ENCODE results near the gene SEMA3G. TPM values are rescaled to one million over a fixed set of nuclear protein-coding genes. Genes with fewer than 3 reads are reported as not detected.

SEMA3G gene
- 0.32 TPM for polyA plus RNA-seq (2013)

DNA sequence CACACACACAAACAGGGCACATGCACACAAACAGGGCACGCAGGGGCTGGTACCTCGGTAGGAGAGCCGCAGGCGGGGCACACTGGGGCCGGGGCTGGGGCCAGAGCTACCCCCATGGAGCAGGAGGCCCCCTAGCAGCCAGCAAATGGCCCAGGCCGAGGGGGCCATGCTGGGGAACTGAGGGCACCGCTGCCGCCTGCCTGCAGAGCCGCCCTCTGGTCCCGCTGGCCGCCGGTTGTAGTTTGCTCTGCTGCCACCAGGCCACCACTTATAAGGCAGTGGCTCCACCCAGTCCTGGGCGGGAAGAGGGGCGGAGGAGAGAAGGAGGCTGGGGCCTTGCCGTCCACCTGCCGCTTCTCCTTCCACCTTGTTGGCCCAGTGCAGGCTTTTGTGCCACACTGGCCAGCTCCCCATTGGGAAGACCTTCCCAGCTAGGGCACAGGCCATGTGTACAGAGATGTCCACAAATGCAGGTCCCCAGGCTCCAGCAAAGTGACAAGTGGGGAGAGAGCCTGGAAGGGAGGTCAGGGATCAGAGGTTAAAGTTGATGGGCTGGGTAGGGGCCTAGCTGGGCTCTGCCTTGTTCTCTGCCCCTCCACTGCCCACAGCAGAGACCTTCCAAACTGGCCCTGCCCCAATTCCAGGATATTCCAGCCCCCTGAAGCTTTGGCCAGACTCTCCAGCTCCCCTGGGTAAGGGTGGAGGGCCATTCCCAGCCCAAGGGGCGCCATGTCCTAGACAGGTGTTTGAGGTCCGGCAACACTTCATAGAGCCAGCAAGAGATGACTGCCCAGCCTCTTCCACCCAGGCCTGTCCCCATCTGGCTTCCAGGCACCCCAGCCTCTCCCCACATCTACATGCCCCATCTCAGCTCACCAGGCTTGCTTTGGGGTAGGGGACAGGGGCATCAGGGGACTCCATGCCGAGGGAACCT lies at the start of gene SEMA3G:
Gene SEMA3G, minus strand, starts transcription at position 244 of the 934 bp plus-strand sequence. Its CDS starts 76 bp downstream, at position 168.
- no peaks in the 10 kb centered on the region for H3K36me3 ChIP-seq (ENCODE audit: control insufficient read depth in 4 of 4, insufficient read depth in 4 of 4, low read length in 3 of 4)
- 44% methylated on average over 10 of the region's 19 CpGs for WGBS (ENCODE audit: insufficient coverage)
- no peaks in the 10 kb centered on the region for H3K9me3 ChIP-seq (ENCODE audit: control extremely low read depth in 1 of 5, control insufficient read depth in 4 of 5, insufficient read depth in 2 of 5, low read depth in 1 of 5, low read length in 4 of 5)
- POLR2A ChIA-PET: interaction anchor here (1.1 kb wide), 1 partner anchor 13 kb away, joined by 3 read pairs; no protein-coding TSS in a partner anchor
- H3K27me3 ChIP-seq (replicated peaks in 2 of 5; ENCODE audit: control insufficient read depth in 4 of 5, insufficient read depth in 5 of 5, low read length in 4 of 5): no peaks in the 10 kb centered on the region
- peaks cover 0 to 11% (median 6%) of the 10 kb centered on the region in 4 experiments for H3K4me1 ChIP-seq (ENCODE audit: control extremely low read depth in 1 of 4, control insufficient read depth in 4 of 4, insufficient read depth in 4 of 4, low read length in 3 of 4)
- peak within 1 kb of the TSS in 2 of 7 experiments; percentile 26 to 42 for H3K4me3 ChIP-seq (ENCODE audit: control insufficient read depth in 1 of 7, extremely low read depth in 1 of 7, insufficient read depth in 4 of 7, low read depth in 2 of 7, low read length in 6 of 7)
- CTCF ChIA-PET: interaction anchor here (1.2 to 15.4 kb wide), 8 partner anchors 21 to 244 kb away, joined by 3 to 477 read pairs (median 6); no protein-coding TSS in a partner anchor
- DNase-seq: peak; percentile 74 to 86 (median 85)
- H3K27ac ChIP-seq (ENCODE audit: insufficient read depth in 1 of 2, low read depth in 1 of 2, low read length in 2 of 2, poor library complexity in 1 of 2, severe bottlenecking in 2 of 2): no peak within 1 kb of the TSS

- Histone ChIP-seq H3K4me3 (ENCODE audit: control insufficient read depth in 1 of 7, extremely low read depth in 1 of 7, insufficient read depth in 4 of 7, low read depth in 2 of 7, low read length in 6 of 7) (peak overlapping the region in 1 of 7 experiments; percentile 74), H3K9me3 (ENCODE audit: control extremely low read depth in 1 of 5, control insufficient read depth in 4 of 5, insufficient read depth in 2 of 5, low read depth in 1 of 5, low read length in 4 of 5) (no peaks in the 10 kb centered on the region), H3K4me1 (ENCODE audit: control extremely low read depth in 1 of 4, control insufficient read depth in 4 of 4, insufficient read depth in 4 of 4, low read length in 3 of 4) (peaks cover 5 to 100% (median 87%) of the 10 kb centered on the region in 4 experiments), H3K36me3 (ENCODE audit: control insufficient read depth in 4 of 4, insufficient read depth in 4 of 4, low read length in 3 of 4) (peaks cover 7 to 43% (median 18%) of the 10 kb centered on the region in 4 experiments), H3K27ac (ENCODE audit: insufficient read depth in 1 of 2, low read depth in 1 of 2, low read length in 2 of 2, poor library complexity in 1 of 2, severe bottlenecking in 2 of 2) (no peak overlapping the region), H3K27me3 (replicated peaks in 2 of 5; ENCODE audit: control insufficient read depth in 4 of 5, insufficient read depth in 5 of 5, low read length in 4 of 5) (no peaks in the 10 kb centered on the region)
- CTCF ChIA-PET: interaction anchor here (0.9 to 5.8 kb wide), 5 partner anchors 12 to 67 kb away, joined by 3 to 43 read pairs (median 3); no protein-coding TSS in a partner anchor
- POLR2A ChIA-PET: no interaction called here
- no peak for DNase-seq
- WGBS (ENCODE audit: insufficient coverage): 80% methylated on average over 6 of the region's 7 CpGs
These were observed 49.5 kb upstream of the SEMA3G start for GRCh38 chr3:52494445-52494844.

DNA sequence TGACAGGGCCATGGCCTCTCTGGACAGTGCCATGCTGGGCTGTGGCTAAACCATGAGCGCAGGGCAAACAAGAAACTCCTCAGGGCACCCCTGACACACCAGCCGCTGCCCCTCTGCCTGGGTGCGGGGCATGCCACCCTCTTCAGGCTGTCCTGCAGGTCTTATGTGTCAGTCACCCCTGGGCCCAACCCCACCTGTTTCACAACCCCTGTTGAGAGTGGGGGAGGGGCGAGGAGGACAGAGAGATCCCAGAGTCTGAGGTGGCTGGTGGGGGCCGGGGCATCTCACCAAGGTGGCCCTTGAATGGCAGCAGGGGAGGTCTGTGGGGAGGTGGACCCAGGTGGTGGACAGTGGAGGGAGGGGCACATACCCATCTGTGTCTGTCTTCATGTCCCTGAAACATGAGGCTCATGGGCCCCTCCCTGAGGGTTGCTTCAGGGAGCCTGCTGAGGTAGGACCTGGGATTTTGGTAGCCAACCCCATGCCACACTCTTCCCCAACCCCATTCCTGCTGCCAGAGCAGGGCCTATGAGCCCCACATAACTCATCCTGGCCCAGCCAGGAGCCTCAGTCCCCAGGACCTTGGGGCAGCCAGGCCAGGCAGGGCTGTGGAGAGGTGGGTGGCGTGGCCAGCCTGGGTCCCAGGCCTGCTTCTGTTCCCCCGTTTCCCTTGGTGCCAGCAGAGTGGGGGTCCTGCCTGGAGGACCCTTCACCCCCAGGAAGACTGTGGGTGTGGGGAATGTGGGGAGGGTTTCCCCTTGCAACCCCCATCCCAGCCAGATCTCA lies 48.5 kb upstream of the SEMA3G start:
- WGBS (ENCODE audit: insufficient coverage): 96% methylated on average over 4 of the region's 7 CpGs
- Histone ChIP-seq H3K27me3 (replicated peaks in 2 of 5; ENCODE audit: control insufficient read depth in 4 of 5, insufficient read depth in 5 of 5, low read length in 4 of 5) (no peaks in the 10 kb centered on the region), H3K4me3 (ENCODE audit: control insufficient read depth in 1 of 7, extremely low read depth in 1 of 7, insufficient read depth in 4 of 7, low read depth in 2 of 7, low read length in 6 of 7) (no peak overlapping the region), H3K9me3 (ENCODE audit: control extremely low read depth in 1 of 5, control insufficient read depth in 4 of 5, insufficient read depth in 2 of 5, low read depth in 1 of 5, low read length in 4 of 5) (no peaks in the 10 kb centered on the region), H3K27ac (ENCODE audit: insufficient read depth in 1 of 2, low read depth in 1 of 2, low read length in 2 of 2, poor library complexity in 1 of 2, severe bottlenecking in 2 of 2) (no peak overlapping the region), H3K4me1 (ENCODE audit: control extremely low read depth in 1 of 4, control insufficient read depth in 4 of 4, insufficient read depth in 4 of 4, low read length in 3 of 4) (peaks cover 5 to 94% (median 78%) of the 10 kb centered on the region in 4 experiments), H3K36me3 (ENCODE audit: control insufficient read depth in 4 of 4, insufficient read depth in 4 of 4, low read length in 3 of 4) (peaks cover 10 to 51% (median 23%) of the 10 kb centered on the region in 4 experiments)
- no peak for DNase-seq
- CTCF ChIA-PET: interaction anchor here (5.8 to 6.1 kb wide), 2 partner anchors 21 to 23 kb away, joined by 43 to 65 read pairs; no protein-coding TSS in a partner anchor
- POLR2A ChIA-PET: no interaction called here

DNA sequence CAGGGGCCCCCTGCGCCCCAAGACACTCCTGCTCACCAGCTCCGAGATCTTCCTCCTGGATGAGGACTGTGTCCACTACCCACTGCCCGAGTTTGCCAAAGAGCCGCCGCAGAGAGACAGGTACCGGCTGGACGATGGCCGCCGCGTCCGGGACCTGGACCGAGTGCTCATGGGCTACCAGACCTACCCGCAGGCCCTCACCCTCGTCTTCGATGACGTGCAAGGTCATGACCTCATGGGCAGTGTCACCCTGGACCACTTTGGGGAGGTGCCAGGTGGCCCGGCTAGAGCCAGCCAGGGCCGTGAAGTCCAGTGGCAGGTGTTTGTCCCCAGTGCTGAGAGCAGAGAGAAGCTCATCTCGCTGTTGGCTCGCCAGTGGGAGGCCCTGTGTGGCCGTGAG lies 47.2 kb upstream of the SEMA3G start:
- ChIA-PET CTCF (interaction anchor here (1.8 to 6.1 kb wide), 2 partner anchors 9 to 20 kb away, joined by 5 to 65 read pairs; no protein-coding TSS in a partner anchor), POLR2A (no interaction called here)
- peaks cover 12 to 64% (median 31%) of the 10 kb centered on the region in 4 experiments for H3K36me3 ChIP-seq (ENCODE audit: control insufficient read depth in 4 of 4, insufficient read depth in 4 of 4, low read length in 3 of 4)
- DNase-seq: no peak
- WGBS (ENCODE audit: insufficient coverage): 96% methylated on average over 20 of the region's 21 CpGs
- no peak overlapping the region for H3K4me3 ChIP-seq (ENCODE audit: control insufficient read depth in 1 of 7, extremely low read depth in 1 of 7, insufficient read depth in 4 of 7, low read depth in 2 of 7, low read length in 6 of 7)
- no peaks in the 10 kb centered on the region for H3K27me3 ChIP-seq (replicated peaks in 2 of 5; ENCODE audit: control insufficient read depth in 4 of 5, insufficient read depth in 5 of 5, low read length in 4 of 5)
- no peaks in the 10 kb centered on the region for H3K9me3 ChIP-seq (ENCODE audit: control extremely low read depth in 1 of 5, control insufficient read depth in 4 of 5, insufficient read depth in 2 of 5, low read depth in 1 of 5, low read length in 4 of 5)
- no peak overlapping the region for H3K27ac ChIP-seq (ENCODE audit: insufficient read depth in 1 of 2, low read depth in 1 of 2, low read length in 2 of 2, poor library complexity in 1 of 2, severe bottlenecking in 2 of 2)
- H3K4me1 ChIP-seq (ENCODE audit: control extremely low read depth in 1 of 4, control insufficient read depth in 4 of 4, insufficient read depth in 4 of 4, low read length in 3 of 4): peaks cover 0 to 80% (median 66%) of the 10 kb centered on the region in 4 experiments

DNA sequence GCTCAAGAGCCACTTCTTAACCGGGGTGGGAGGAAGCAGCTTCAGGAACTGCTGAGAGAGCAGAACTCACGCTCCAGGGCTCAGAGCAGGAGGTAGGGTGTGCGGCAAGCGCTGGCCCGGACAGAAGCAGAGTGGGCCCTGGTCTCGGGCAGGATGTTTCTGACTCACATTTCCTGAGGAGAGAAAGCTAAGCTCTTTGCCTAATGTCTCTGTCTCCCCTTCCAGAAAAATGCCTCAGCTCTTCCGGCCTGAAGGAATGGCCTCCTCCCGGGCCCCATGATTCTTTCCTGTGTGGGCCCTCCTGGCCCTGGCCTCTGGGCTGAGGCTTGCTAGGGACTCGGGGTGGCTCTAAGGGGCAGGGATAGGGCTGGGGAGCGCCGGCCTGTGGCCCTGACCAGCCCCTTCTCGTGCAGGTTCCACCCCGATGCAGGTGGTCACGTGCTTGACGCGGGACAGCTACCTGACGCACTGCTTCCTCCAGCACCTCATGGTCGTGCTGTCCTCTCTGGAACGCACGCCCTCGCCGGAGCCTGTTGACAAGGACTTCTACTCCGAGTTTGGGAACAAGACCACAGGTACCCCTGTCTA lies 46.1 kb upstream of the SEMA3G start:
- peak; percentile 36 to 74 (median 69) for DNase-seq
- H3K36me3 ChIP-seq (ENCODE audit: control insufficient read depth in 4 of 4, insufficient read depth in 4 of 4, low read length in 3 of 4): peaks cover 13 to 65% (median 39%) of the 10 kb centered on the region in 4 experiments
- H3K4me3 ChIP-seq (ENCODE audit: control insufficient read depth in 1 of 7, extremely low read depth in 1 of 7, insufficient read depth in 4 of 7, low read depth in 2 of 7, low read length in 6 of 7): peak overlapping the region in 2 of 7 experiments; percentile 2 to 6
- H3K4me1 ChIP-seq (ENCODE audit: control extremely low read depth in 1 of 4, control insufficient read depth in 4 of 4, insufficient read depth in 4 of 4, low read length in 3 of 4): peaks cover 0 to 70% (median 57%) of the 10 kb centered on the region in 4 experiments
- CTCF ChIA-PET: interaction anchor here (0.9 to 6.1 kb wide), 7 partner anchors 8 to 79 kb away, joined by 3 to 65 read pairs (median 4); partner anchors contain the start of gene UQCC5
- H3K9me3 ChIP-seq (ENCODE audit: control extremely low read depth in 1 of 5, control insufficient read depth in 4 of 5, insufficient read depth in 2 of 5, low read depth in 1 of 5, low read length in 4 of 5): no peaks in the 10 kb centered on the region
- no peaks in the 10 kb centered on the region for H3K27me3 ChIP-seq (replicated peaks in 2 of 5; ENCODE audit: control insufficient read depth in 4 of 5, insufficient read depth in 5 of 5, low read length in 4 of 5)
- no peak overlapping the region for H3K27ac ChIP-seq (ENCODE audit: insufficient read depth in 1 of 2, low read depth in 1 of 2, low read length in 2 of 2, poor library complexity in 1 of 2, severe bottlenecking in 2 of 2)
- POLR2A ChIA-PET: interaction anchor here (0.6 to 1.7 kb wide), 4 partner anchors 8 to 218 kb away, joined by 3 to 7 read pairs (median 4); no protein-coding TSS in a partner anchor
- 35% methylated on average over 18 of the region's 23 CpGs for WGBS (ENCODE audit: insufficient coverage)
